ENCODE measurements around the gene BANK1.

DNA sequence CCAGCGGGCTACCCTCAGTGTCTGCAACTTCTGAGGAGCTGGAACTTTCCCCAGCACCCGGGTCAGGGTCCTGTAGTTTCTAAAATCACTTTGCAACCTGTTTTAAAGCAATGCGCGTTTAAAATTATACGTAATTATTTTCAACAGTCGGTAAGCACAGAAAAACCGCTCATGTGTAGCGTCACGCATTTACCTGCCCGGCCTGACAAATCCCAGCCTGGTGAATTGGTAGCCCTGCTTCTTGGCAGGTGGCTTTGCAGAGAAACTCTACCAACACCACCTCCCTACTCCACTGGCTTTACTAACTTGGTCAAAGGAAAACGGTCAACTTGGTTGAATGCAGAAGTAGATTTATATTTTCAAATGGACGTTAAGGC, 640 bp downstream of the BANK1 start:
- TF ChIP-seq, protein P1, sequence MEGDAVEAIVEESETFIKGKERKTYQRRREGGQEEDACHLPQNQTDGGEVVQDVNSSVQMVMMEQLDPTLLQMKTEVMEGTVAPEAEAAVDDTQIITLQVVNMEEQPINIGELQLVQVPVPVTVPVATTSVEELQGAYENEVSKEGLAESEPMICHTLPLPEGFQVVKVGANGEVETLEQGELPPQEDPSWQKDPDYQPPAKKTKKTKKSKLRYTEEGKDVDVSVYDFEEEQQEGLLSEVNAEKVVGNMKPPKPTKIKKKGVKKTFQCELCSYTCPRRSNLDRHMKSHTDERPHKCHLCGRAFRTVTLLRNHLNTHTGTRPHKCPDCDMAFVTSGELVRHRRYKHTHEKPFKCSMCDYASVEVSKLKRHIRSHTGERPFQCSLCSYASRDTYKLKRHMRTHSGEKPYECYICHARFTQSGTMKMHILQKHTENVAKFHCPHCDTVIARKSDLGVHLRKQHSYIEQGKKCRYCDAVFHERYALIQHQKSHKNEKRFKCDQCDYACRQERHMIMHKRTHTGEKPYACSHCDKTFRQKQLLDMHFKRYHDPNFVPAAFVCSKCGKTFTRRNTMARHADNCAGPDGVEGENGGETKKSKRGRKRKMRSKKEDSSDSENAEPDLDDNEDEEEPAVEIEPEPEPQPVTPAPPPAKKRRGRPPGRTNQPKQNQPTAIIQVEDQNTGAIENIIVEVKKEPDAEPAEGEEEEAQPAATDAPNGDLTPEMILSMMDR (IDR thresholded peaks at IDR 0.05; ENCODE audit: borderline replicate concordance, extremely low read depth, low read length, poor library complexity, severe bottlenecking) = no peak
- TF ChIP-seq EZH2 (IDR thresholded peaks at IDR 0.05; ENCODE audit: borderline replicate concordance, low read depth, low read length, severe bottlenecking) = no peak
